Limb (tissue), 2 donors: ENCODE measurements around the gene FUT8.

Experiments
- DNase-seq, 2 donors: peaks; one replicate each; pipeline ENCODE4 v3.0.0-alpha.2; 2016; ENCODE audit errors: extremely low spot score in 2 of 2

Gene FUT8

GRCh38 chr14:65491274-65491673 is 78.7 kb downstream of the FUT8 start:
- no peak for DNase-seq

- no peak for DNase-seq
Observed at GRCh38 chr14:65492266-65492665, 79.7 kb downstream of the FUT8 start.

GRCh38 chr14:65495196-65495595 is 82.7 kb downstream of the FUT8 start:
- no peak for DNase-seq

- DNase-seq, result no peak
Observed at GRCh38 chr14:65496178-65496993, 83.9 kb downstream of the FUT8 start.

DNA sequence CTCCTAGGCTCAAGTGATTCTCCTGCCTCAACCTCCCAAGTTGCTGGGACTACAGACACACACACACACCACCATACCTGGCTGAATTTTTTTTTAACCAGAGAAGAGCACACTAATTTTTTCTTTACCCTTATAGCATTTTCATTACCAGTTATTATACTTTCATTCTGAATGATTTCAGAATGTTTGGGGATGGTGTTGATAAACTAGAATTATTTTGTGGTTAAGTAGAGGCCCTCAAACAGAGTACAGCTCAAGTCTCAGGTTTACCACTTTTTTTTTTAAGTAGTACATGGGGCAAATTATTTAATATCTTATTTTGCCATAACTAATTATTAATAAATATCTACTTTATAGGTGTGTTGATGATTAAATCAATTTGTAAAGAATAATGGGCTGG is 86.6 kb downstream of the FUT8 start:
- DNase-seq, result no peak

- DNase-seq, result no peak
Observed at GRCh38 chr14:65500075-65500474, 87.5 kb downstream of the FUT8 start.

DNA sequence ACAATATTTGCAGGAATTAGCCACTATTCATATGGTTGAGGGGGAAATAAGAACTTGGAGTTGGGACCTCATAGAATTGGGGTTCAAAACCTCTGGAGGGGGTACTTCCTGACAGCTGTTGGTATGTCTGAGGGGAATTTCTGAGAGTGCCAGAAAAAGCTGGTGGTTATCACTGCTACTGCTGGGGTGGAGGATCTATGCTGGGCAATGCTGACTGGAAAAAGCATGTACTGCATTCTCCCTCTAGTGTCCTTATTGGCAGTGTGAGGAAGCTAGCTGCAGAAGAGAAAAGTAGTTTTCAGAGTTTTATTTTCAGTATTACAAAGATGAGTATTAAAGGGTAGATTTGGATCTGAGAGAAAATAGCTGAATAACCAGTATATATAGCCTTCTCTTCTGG is 88.8 kb downstream of the FUT8 start:
- no peak for DNase-seq

DNA sequence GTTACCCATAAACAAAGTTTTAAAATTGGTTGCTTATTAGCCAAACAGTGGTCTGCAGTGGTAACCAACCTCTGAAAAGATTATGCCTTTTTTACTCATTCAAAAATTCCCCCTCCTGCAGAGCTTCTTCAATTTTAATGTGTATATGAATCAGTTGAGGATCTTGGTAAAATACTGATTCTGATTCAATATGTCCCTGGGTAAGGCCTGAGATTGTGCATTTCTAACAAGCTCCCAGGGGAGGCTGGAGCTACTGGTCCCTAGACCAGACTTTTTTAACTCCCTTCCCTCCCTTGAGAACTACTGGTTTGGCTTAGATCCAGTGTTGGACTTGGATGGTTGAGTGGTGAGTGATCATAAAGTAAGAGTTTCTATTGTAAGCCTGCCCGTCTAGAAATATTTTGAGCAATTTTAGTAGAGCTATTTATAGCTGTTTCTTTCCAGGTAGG is 90.2 kb downstream of the FUT8 start:
- no peak for DNase-seq

DNA sequence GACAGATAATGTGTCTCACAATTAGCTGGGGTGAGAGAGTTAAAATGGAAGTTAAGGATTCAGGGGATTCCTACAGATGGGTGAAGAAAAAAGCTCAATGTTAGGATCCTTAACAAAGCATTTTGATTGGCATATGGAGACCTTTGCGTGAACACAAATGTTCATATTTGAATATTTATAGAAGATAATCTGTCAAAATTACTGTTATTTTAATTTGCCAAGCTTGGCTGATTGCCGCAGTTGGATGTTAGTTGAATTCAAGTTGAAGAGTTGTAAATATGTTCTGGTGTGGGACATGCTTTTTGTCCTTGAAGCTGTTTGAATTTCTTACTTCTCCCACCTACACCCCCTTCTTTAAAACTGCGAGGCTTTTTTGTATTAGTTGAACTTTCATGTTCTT is 91.2 kb downstream of the FUT8 start:
- DNase-seq, result no peak

- no peak for DNase-seq
Observed at GRCh38 chr14:65506801-65507200, 94.3 kb downstream of the FUT8 start.

GRCh38 chr14:65509842-65510241 is 97.3 kb downstream of the FUT8 start:
- DNase-seq, result no peak

DNA sequence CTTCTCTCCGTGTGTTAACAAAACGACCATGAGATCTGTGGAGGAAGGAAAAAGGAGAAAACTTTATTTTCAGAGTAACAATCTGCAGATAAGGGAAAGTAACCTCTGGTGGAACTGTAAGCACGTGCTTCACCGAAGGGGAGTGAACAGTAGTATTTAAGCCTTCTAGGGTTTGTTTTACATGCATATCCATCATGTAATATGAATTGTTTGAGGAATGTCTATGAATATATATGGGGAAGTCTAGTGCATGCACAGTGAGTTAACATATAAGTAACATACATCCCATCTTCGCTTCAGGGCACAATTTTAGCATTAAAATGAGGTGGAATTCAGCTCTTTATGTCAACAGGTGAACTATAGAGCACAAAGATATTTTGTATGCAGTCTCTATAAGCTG is 101.1 kb downstream of the FUT8 start:
- no peak for DNase-seq

- no peak for DNase-seq
Observed at GRCh38 chr14:65517635-65518542, 105.4 kb downstream of the FUT8 start.

DNA sequence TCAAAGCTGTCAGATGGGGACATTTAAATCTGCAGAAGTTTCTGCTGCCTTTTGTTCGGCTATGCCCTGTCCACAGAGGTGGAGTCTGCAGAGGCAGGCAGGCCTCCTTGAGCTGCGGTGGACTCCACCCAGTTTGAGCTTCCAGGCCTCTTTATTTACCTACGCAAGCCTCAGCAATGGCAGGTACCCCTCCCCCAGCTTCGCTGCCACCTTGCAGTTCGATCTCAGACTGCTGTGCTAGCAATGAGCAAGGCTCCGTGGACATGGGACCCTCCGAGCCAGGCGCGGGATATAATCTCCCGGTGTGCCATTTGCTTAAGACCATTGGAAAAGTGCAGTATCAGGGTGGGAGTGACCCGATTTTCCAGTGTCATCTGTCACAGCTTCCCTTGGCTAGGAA is 115.5 kb downstream of the FUT8 start:
- DNase-seq, result no peak

GRCh38 chr14:65531148-65531547 is 118.6 kb downstream of the FUT8 start:
- DNase-seq, result no peak

DNA sequence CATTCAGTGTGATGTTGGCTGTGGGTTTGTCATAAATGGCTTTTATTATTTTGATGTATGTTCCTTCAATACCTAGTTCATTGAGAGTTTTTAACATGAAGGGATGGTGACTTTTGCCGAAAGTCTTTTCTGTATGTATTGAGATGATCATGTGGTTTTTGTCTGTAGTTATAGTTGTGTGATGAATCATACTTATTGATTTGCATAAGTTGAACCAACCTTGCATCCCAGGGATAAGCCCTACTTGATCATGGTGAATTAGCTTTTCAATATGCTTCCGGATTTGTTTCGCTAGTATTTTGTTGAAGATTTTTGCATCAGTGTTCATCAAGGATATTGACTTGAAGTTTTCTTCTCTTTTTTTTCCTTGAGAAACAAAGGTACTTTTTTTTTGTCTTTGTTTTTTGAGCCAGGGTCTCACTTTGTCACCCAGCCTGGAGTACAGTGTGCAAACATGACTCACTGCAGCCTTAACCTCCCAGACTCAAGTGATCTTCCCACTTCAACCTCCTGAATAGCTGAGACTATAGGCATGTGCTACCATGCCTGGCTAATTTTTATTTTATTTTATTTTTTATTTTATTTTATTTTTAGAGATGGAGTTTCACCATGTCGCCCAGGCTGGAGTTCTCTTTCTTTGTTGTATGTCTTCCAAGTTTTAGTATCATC is 121.3 kb downstream of the FUT8 start:
- no peak for DNase-seq

DNA sequence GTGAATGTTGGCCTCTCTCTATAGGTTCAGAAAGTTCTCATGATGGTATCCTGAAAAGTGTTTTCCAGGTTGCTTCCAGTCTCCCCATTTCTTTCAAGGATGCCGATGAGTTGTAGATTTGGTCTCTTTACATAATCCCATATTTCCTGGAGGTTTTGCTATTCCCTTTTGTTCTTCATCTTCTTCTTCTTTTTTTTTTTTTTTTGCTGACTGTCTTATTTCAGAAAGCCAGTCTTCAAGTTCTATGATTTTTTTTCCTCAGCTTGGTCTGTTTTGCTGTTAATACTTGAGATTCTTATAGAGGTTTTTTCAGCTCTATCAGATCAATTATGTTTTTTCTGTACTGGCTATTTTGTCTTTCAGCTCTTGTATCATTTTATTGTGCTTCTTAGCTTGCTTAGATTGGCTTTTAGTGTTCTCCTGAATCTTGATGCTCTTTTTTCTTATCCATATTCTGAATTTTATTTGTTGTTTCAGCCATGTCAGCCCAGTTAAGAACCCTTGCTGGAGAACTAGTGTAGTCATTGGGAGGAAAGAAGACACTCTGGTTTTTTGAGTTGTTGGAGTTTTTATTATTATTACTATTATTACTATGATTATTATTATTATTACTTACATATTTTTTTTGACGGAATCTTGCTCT is 124.4 kb downstream of the FUT8 start:
- DNase-seq, result no peak

GRCh38 chr14:65548878-65549277 is 136.3 kb downstream of the FUT8 start:
- DNase-seq, result no peak

DNA sequence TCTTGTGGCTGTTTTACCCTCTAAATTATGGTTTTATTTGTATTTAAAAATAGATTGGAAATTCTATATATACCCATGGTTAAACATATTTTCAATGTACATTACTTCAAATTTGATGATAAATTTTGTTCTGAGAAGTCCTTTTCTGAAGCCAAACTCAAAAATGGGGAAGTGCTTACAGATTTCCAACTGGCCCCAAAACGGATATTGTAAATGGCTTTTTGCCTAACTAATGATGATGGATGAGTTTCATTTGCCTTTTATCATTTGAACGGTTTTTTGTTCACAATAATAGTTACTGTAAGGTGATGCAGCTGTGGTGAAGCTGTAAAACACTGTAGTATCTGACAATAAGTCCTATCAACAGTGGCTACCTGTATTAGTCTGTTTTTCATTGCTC is 136.9 kb downstream of the FUT8 start:
- no peak for DNase-seq

GRCh38 chr14:65550779-65551643 is 138.5 kb downstream of the FUT8 start:
- no peak for DNase-seq

DNA sequence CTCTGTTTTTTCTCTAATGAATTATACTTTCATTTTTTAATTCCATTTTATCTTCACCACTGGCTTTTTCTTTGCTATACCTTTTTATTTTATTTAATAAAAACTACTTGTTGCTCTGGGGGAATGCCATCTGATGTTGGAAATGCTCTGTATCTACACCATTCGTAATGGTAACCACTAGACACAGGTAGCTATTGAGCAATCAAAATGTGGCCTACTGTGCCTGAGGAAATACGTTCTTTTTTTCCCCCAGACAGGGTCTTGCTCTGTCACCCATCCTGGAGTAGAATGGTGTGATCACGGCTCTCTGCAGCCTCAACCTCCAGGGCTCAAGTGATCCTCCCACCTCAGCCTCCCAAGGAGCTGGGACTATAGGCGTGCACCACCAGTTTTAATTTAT is 140.2 kb downstream of the FUT8 start:
- no peak for DNase-seq
